Measurements from ENCODE around the gene LARP4B.

DNA sequence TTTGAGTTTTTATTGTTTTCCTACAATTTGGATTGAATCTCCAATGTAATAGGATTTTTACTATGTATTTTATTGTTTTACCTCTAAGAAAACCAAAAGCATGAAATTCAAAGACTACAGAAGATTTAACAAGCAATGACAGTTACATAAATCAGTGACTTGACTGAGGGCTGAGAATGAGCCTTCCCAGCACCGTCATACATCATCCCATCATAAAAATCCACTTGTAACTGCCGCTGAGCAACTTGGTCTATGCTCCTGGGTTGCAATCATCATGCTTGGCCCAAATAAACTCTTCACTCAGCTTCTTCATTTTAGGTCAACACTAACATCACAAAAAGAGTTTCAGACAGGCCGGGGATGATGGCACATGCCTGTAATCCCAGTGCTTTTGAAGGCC lies 13.5 kb downstream of the LARP4B start:
- TF ChIP-seq ZNF274 (IDR thresholded peaks at IDR 0.05; ENCODE audit: low read depth, low read length) (no peak), POLR2AphosphoS5 (IDR thresholded peaks at IDR 0.05; ENCODE audit: low read depth, low read length) (no peak)
- TF ChIP-seq, protein P1, sequence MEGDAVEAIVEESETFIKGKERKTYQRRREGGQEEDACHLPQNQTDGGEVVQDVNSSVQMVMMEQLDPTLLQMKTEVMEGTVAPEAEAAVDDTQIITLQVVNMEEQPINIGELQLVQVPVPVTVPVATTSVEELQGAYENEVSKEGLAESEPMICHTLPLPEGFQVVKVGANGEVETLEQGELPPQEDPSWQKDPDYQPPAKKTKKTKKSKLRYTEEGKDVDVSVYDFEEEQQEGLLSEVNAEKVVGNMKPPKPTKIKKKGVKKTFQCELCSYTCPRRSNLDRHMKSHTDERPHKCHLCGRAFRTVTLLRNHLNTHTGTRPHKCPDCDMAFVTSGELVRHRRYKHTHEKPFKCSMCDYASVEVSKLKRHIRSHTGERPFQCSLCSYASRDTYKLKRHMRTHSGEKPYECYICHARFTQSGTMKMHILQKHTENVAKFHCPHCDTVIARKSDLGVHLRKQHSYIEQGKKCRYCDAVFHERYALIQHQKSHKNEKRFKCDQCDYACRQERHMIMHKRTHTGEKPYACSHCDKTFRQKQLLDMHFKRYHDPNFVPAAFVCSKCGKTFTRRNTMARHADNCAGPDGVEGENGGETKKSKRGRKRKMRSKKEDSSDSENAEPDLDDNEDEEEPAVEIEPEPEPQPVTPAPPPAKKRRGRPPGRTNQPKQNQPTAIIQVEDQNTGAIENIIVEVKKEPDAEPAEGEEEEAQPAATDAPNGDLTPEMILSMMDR (IDR thresholded peaks at IDR 0.05 in 2 of 3, conservative IDR thresholded peaks at IDR 0.05 in 1 of 3; ENCODE audit: borderline replicate concordance in 1 of 3, insufficient read depth in 1 of 3, low read depth in 2 of 3, low read length in 2 of 3) = no peak

All from HCT116 (cell line).